HG03060 (cell line): ENCODE measurements around the gene TAAR5.
A peak's percentile ranks its signal among the peaks of the same experiment; 100 is the strongest.
"Not testable (repeated sequence)": the region's sequence is repeated elsewhere in the genome, so short reads cannot be mapped to it uniquely, and the experiment has no call there.

Experiments
- ATAC-seq: cut with Tn5 transposase; IDR thresholded peaks from one replicate; pipeline ENCODE4 v1.9.1; 2021; ENCODE audit warnings: low read depth, moderate number of reproducible peaks; ENCODE audit not compliant: unreplicated experiment

TAAR5 gene

GRCh38 chr6:132589454-132589853 is at the start of gene TAAR5:
TAAR5 (minus strand) TSS chr6:132589741; CDS start chr6:132589686, 55 bp downstream.
- no peak for ATAC-seq

GRCh38 chr6:132637135-132637534 is 47.6 kb upstream of the TAAR5 start:
- ATAC-seq: not testable (repeated sequence)

GRCh38 chr6:132635906-132636305 is 46.4 kb upstream of the TAAR5 start:
- not testable (repeated sequence) for ATAC-seq

- not testable (repeated sequence) for ATAC-seq
Measured at GRCh38 chr6:132635288-132635687, 45.7 kb upstream of the TAAR5 start.

GRCh38 chr6:132634796-132635195 is 45.3 kb upstream of the TAAR5 start:
- no peak for ATAC-seq

GRCh38 chr6:132633362-132633761 is 43.8 kb upstream of the TAAR5 start:
- ATAC-seq: no peak

GRCh38 chr6:132624175-132624574 is 34.6 kb upstream of the TAAR5 start, which contains the start of gene TAAR2:
TAAR2 (minus strand) TSS chr6:132624275; CDS start chr6:132624275, 0 bp downstream.
- ATAC-seq: no peak

GRCh38 chr6:132623106-132623845 is 33.7 kb upstream of the TAAR5 start:
- ATAC-seq: no peak

GRCh38 chr6:132616677-132617076 is 27.1 kb upstream of the TAAR5 start:
- no peak for ATAC-seq

- no peak for ATAC-seq
Measured at GRCh38 chr6:132614554-132614953, 25.0 kb upstream of the TAAR5 start.

- no peak for ATAC-seq
Measured at GRCh38 chr6:132612449-132613108, 23.0 kb upstream of the TAAR5 start.

GRCh38 chr6:132611616-132612015 is 22.1 kb upstream of the TAAR5 start:
- no peak for ATAC-seq

GRCh38 chr6:132607544-132608233 is 18.1 kb upstream of the TAAR5 start:
- no peak for ATAC-seq

GRCh38 chr6:132604635-132605152 is 15.2 kb upstream of the TAAR5 start:
- no peak for ATAC-seq

- not testable (repeated sequence) for ATAC-seq
Measured at GRCh38 chr6:132600900-132601299, 11.4 kb upstream of the TAAR5 start.

- ATAC-seq: peak; percentile 62
Measured at GRCh38 chr6:132598473-132598872, 8.9 kb upstream of the TAAR5 start.

GRCh38 chr6:132596201-132596600 is 6.7 kb upstream of the TAAR5 start:
- ATAC-seq: no peak

GRCh38 chr6:132592855-132593254 is 3.3 kb upstream of the TAAR5 start:
- no peak for ATAC-seq

GRCh38 chr6:132590362-132590761 is 821 bp upstream of the TAAR5 start:
- no peak for ATAC-seq

- no peak for ATAC-seq
Measured at GRCh38 chr6:132587424-132587823, 2.1 kb downstream of the TAAR5 start.

- ATAC-seq: no peak
Measured at GRCh38 chr6:132584698-132585097, 4.8 kb downstream of the TAAR5 start.
